Measurements from ENCODE around the gene ZSCAN5A. TPM values are rescaled to one million over a fixed set of nuclear protein-coding genes. Genes with fewer than 3 reads are reported as not detected.

Gene ZSCAN5A
- total and polyA plus RNA-seq, 10 of the 15 experiments (the other 5 are each of a cell fraction or from before 2014, with no cell fraction given): 5.5 to 12.0 (median 8.7) TPM

GRCh38 chr19:56221851-56222250 is 92.8 kb downstream of the ZSCAN5A start:
- CTCF ChIA-PET: no interaction called here
- FAIRE-seq: no peak
- Histone ChIP-seq H3K79me2 (ENCODE audit: control insufficient read depth, insufficient read depth, low read length) (no peaks in the 10 kb centered on the region), H3K4me2 (ENCODE audit: control insufficient read depth, insufficient read depth) (no peak overlapping the region), H2AFZ (ENCODE audit: control insufficient read depth, low read depth, low read length) (no peak overlapping the region), H3K36me3 (ENCODE audit: control insufficient read depth in 2 of 2, insufficient read depth in 2 of 2, low read length in 1 of 2) (no peaks in the 10 kb centered on the region; a peak in 1 of 4 replicates), H4K20me1 (ENCODE audit: control insufficient read depth, insufficient read depth) (no peaks in the 10 kb centered on the region), H3K9ac (ENCODE audit: control insufficient read depth, insufficient read depth, low read length) (no peak overlapping the region), H3K9me3 (replicated peaks; ENCODE audit: control insufficient read depth, insufficient read depth, low read length) (no peaks in the 10 kb centered on the region), H3K27ac (ENCODE audit: control insufficient read depth, insufficient read depth) (no peak overlapping the region), H3K27me3 (replicated peaks in 1 of 2; ENCODE audit: control insufficient read depth in 2 of 2, insufficient read depth in 2 of 2, low read length in 1 of 2) (no peaks in the 10 kb centered on the region), H3K4me3 (no peak overlapping the region), H3K4me1 (ENCODE audit: control insufficient read depth, insufficient read depth, low read length) (no peaks in the 10 kb centered on the region)
- intact Hi-C loops (cut with micrococcal nuclease; ENCODE audit: unreplicated experiment) (no loop called here), in situ Hi-C loops (cut with MboI) (no loop called here)
- WGBS (ENCODE audit: insufficient coverage, insufficient replicate concordance, low lambda C conversion rate, missing lambda C conversion rate): 82% methylated on average over 14 of the region's 14 CpGs
- RAD21 ChIA-PET (ENCODE audit: unreplicated experiment): no interaction called here
- ATAC-seq: no peak
- no peak for DNase-seq (ENCODE audit: low read depth, low spot score)
- SMC1A ChIA-PET (ENCODE audit: uncharacterized antibody, unreplicated experiment): no interaction called here
- POLR2A ChIA-PET: no interaction called here
- no TSS peak for BruUV-seq (replicated peaks)
- TF ChIP-seq CBFB (IDR thresholded peaks at IDR 0.05; ENCODE audit: low read depth): no peak
- TF ChIP-seq SREBF2 (IDR thresholded peaks at IDR 0.05; ENCODE audit: low read length): no peak
- no peak for TF ChIP-seq JUNB (IDR thresholded peaks at IDR 0.05)
- no peak for TF ChIP-seq BRCA1 (IDR thresholded peaks at IDR 0.05; ENCODE audit: low read depth, low read length)
- TF ChIP-seq YY1 (IDR thresholded peaks at IDR 0.05; ENCODE audit: low read depth, low read length): no peak
- no peak for TF ChIP-seq TBL1XR1 (IDR thresholded peaks at IDR 0.05; ENCODE audit: low read depth, low read length)
- TF ChIP-seq HDAC2 (IDR thresholded peaks at IDR 0.05): no peak
- TF ChIP-seq JUND (IDR thresholded peaks at IDR 0.05; ENCODE audit: low read depth, low read length): no peak
- TF ChIP-seq BCL11A (IDR thresholded peaks at IDR 0.05; ENCODE audit: low read depth, low read length): no peak
- no peak for TF ChIP-seq HSF1 (IDR thresholded peaks at IDR 0.05; ENCODE audit: low read depth, low read length)
- TF ChIP-seq TCF12 (IDR thresholded peaks at IDR 0.05; ENCODE audit: low read depth, low read length): no peak
- TF ChIP-seq, protein P1, sequence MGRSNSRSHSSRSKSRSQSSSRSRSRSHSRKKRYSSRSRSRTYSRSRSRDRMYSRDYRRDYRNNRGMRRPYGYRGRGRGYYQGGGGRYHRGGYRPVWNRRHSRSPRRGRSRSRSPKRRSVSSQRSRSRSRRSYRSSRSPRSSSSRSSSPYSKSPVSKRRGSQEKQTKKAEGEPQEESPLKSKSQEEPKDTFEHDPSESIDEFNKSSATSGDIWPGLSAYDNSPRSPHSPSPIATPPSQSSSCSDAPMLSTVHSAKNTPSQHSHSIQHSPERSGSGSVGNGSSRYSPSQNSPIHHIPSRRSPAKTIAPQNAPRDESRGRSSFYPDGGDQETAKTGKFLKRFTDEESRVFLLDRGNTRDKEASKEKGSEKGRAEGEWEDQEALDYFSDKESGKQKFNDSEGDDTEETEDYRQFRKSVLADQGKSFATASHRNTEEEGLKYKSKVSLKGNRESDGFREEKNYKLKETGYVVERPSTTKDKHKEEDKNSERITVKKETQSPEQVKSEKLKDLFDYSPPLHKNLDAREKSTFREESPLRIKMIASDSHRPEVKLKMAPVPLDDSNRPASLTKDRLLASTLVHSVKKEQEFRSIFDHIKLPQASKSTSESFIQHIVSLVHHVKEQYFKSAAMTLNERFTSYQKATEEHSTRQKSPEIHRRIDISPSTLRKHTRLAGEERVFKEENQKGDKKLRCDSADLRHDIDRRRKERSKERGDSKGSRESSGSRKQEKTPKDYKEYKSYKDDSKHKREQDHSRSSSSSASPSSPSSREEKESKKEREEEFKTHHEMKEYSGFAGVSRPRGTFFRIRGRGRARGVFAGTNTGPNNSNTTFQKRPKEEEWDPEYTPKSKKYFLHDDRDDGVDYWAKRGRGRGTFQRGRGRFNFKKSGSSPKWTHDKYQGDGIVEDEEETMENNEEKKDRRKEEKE (IDR thresholded peaks at IDR 0.05): no peak
- no peak for TF ChIP-seq NR2C1 (IDR thresholded peaks at IDR 0.05)
- no peak for TF ChIP-seq RB1 (IDR thresholded peaks at IDR 0.05; ENCODE audit: borderline replicate concordance)
- TF ChIP-seq, protein P2, sequence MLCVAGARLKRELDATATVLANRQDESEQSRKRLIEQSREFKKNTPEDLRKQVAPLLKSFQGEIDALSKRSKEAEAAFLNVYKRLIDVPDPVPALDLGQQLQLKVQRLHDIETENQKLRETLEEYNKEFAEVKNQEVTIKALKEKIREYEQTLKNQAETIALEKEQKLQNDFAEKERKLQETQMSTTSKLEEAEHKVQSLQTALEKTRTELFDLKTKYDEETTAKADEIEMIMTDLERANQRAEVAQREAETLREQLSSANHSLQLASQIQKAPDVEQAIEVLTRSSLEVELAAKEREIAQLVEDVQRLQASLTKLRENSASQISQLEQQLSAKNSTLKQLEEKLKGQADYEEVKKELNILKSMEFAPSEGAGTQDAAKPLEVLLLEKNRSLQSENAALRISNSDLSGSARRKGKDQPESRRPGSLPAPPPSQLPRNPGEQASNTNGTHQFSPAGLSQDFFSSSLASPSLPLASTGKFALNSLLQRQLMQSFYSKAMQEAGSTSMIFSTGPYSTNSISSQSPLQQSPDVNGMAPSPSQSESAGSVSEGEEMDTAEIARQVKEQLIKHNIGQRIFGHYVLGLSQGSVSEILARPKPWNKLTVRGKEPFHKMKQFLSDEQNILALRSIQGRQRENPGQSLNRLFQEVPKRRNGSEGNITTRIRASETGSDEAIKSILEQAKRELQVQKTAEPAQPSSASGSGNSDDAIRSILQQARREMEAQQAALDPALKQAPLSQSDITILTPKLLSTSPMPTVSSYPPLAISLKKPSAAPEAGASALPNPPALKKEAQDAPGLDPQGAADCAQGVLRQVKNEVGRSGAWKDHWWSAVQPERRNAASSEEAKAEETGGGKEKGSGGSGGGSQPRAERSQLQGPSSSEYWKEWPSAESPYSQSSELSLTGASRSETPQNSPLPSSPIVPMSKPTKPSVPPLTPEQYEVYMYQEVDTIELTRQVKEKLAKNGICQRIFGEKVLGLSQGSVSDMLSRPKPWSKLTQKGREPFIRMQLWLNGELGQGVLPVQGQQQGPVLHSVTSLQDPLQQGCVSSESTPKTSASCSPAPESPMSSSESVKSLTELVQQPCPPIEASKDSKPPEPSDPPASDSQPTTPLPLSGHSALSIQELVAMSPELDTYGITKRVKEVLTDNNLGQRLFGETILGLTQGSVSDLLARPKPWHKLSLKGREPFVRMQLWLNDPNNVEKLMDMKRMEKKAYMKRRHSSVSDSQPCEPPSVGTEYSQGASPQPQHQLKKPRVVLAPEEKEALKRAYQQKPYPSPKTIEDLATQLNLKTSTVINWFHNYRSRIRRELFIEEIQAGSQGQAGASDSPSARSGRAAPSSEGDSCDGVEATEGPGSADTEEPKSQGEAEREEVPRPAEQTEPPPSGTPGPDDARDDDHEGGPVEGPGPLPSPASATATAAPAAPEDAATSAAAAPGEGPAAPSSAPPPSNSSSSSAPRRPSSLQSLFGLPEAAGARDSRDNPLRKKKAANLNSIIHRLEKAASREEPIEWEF (IDR thresholded peaks at IDR 0.05; ENCODE audit: insufficient replicate concordance, low read depth, low read length): no peak
- TF ChIP-seq BHLHE40 (IDR thresholded peaks at IDR 0.05; ENCODE audit: borderline replicate concordance in 1 of 2, low read depth in 2 of 2, low read length in 1 of 2): no peak

All from GM12878 (cell line).